HG03097 (cell line): ENCODE measurements around the gene FLAD1.
"Not testable (repeated sequence)": the region's sequence is repeated elsewhere in the genome, so short reads cannot be mapped to it uniquely, and the experiment has no call there.

ENCODE experiments used
- ATAC-seq: cut with Tn5 transposase; IDR thresholded peaks from one replicate; pipeline ENCODE4 v1.9.1; 2021; ENCODE audit not compliant: unreplicated experiment, low FRiP score

FLAD1 gene

DNA sequence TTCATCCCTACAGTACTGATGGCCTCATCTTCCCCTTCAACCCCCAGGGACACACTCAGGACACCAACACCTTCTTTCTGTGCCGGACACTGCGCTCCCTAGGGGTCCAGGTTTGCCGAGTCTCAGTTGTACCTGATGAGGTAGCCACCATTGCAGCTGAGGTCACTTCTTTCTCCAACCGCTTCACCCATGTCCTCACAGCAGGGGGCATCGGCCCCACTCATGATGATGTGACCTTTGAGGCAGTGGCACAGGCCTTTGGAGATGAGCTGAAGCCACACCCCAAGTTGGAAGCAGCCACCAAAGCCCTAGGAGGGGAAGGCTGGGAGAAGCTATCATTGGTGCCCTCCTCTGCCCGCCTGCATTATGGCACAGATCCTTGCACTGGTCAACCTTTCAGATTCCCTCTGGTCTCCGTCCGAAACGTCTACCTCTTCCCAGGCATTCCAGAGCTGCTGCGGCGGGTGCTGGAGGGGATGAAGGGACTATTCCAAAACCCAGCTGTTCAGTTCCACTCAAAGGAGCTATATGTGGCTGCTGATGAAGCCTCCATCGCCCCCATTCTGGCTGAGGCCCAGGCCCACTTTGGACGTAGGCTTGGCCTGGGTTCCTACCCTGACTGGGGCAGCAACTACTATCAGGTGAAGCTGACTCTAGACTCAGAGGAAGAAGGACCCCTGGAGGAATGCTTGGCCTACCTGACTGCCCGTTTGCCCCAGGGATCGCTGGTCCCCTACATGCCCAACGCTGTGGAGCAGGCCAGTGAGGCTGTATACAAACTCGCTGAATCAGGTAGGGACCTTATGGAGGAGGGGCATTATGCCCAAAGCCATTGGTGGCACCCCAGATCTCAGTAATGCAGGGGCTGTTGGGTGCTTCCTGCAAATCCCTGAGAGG lies 5.2 kb downstream of the FLAD1 start:
- no peak for ATAC-seq

DNA sequence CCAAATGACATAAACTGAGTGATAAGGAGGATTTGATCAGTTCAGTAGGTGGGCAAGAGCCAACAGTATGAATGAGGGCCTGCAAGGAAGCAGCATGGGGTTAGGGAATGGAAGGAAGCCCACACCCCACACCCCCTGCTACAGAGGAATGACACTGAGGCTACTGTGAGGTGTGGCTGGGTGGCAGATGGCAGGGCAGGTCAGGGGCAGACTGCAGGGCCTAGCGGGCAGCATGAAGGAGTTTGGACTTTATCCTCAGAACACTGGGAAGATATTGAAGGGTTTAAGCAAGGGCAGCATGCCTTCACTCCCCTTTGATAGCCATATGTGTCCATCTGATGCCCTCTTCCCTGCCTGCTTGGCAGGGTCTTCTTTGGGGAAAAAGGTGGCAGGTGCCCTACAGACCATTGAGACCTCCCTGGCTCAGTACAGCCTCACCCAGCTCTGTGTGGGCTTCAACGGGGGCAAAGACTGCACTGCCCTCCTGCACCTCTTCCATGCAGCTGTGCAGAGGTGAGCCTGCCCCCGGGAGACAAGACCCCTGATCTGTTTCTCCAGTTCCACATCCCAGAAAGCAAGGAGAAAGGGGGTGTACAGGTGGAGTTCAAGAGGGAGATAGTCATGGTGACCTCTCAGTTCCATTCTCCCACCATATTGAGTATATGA lies 6.2 kb downstream of the FLAD1 start:
- ATAC-seq, result no peak

GRCh38 chr1:154990276-154990675 lies 7.1 kb downstream of the FLAD1 start:
- no peak for ATAC-seq

GRCh38 chr1:154992721-154993571 lies 9.8 kb downstream of the FLAD1 start:
- ATAC-seq, result no peak

DNA sequence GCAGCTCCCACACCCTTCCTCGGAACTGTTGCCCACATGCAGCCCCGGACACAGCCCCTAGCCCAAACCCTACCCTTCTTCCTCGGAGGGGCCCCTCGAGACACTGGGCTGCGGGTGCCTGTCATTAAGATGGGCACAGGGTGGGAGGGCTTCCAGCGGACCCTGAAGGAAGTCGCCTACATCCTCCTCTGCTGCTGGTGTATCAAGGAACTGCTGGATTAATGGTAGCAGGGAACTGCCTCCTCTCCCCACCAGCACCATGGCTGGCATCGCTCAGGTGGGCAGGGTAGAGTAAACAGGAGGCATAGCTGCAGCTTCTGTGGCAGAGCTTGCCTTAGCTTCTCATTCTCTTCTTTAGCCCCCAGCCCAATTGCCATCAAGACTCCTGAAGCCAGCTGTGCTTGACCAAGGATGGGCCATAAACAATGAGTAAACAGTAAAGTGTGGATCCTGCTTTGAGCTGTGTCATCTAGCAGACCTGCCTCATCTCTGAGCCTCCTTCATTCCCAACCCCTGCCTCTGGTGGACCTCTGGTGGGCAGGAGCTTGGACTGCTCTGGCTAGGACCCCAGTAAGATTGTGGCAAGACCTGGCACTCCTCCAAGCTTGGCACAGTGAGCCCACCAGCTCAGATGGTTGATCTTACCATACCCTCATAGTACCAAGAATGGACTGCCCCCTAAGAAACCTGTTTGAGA lies 10.6 kb downstream of the FLAD1 start, which contains the start of gene LENEP:
LENEP (plus strand) TSS at position 15 of the 697 bp plus-strand sequence; CDS start at position 37, 22 bp downstream.
- ATAC-seq, result no peak

DNA sequence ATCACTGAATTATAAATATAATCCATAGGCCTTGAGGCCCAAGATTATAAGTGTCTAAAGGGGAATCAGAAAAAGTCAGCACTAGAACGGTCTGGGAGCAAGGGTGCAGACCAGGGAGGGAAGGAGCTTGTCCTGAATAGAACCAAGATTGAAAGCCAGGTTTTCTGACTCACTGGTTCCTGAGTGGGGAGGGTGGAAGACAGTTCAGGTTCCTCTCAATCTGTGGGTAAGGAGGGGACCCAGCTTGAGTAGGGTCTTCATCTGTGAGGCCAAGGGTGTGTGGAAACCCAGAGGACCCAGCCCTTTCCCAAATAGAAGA lies 11.1 kb downstream of the FLAD1 start:
- ATAC-seq, result no peak

GRCh38 chr1:154994591-154994990 lies 11.4 kb downstream of the FLAD1 start:
- no peak for ATAC-seq

- ATAC-seq, result not testable (repeated sequence)
These were observed 12.3 kb downstream of the FLAD1 start for GRCh38 chr1:154995301-154995983.

DNA sequence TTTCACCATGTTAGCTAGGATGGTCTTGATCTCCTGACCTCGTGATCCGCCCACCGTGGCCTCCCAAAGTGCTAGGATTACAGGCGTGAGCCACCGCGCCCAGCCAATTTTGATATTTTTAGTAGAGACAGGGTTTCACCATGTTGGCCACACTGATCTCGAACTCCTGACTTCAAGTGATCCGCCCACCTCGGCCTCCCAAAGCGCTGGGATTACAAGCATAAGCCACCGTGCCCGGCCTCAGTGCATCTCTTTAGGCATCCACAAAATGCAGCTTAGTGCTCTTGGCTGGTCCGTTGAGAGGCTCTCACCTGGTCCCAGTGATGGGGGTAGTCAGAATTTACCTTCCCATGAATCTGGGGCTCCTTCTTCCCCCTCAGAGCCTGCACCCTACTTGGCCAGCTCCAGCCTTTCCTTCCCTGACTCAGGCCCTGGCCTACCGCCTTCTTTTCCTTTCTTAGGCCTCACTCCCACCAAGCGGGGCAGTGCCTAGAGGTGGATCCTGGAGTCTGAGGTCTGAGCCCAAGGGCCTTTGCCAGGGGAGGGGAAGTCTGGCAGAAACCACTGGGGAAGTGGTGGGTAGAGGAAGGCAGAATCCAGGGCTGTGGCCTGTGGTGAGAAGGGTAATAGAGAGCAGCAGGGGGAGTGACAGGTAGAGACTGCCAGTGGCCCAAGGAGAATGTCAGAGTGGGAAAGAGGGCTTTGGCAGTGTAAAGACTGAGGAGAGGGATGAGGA lies 14.0 kb downstream of the FLAD1 start:
- no peak for ATAC-seq

DNA sequence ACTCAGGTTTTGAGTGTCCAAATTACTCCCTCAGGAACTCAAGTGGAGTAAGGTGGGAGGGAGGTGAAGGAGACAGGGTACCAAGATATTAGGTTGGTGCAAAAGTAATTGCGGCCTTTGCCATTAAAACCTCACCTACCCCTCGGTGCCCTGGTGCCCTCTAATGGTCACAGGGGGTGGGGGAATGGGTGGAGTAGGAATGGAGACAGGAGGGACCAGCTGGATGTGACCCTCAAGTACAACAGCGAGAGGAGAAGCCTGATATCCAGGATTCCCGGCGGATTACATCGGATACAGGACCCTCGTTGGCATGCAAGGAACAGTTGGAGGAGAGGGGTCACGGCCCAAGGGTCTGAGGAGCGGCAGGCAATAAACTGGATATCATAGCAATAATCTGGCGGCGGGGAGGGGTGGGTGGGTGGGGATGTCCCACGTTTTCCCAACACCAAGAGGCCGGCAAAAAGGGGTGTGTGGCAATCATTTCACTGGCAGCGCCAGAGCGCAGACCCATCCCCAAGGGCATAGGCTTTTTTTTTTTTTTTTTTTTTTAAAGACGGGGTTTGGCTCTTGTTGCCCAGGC lies 15.1 kb downstream of the FLAD1 start:
- no peak for ATAC-seq

DNA sequence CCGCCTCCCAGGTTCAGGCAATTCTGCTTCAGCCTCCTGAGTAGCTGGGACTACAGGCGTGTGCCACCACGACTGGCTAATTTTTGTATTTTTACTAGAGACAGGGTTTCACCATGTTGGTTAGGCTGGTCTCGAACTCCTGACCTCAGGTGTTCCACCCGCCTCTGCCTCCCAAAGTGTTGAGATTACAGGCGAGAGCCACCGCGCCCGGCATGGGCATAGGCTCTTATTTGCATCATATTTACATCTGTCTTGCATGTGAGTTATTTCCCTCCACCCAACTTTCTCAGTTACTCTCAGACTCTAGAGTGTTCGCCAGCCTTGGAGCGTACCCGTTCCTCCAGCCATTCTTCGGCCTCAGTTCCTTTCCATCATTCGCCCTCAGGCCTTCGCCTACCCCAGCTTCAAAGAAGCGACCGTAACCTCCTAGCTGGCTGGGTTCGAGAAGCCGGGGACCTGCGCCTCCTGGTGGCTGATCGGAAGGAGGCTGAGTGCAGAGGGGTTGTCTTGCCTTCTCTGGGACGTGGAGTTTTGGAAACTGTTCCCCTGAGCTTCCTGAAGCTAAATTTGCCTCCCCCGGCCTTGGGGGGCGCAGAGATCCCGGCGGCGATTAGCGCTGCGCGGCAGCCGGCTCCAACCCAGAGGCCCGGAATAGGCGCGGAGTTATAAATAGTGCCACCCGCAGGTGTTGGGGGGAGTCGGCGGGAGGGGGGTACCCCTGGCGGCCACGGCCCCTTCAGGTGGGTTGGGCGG lies 15.8 kb downstream of the FLAD1 start:
- no peak for ATAC-seq

GRCh38 chr1:154999571-155000410 lies 16.6 kb downstream of the FLAD1 start:
- no peak for ATAC-seq

DNA sequence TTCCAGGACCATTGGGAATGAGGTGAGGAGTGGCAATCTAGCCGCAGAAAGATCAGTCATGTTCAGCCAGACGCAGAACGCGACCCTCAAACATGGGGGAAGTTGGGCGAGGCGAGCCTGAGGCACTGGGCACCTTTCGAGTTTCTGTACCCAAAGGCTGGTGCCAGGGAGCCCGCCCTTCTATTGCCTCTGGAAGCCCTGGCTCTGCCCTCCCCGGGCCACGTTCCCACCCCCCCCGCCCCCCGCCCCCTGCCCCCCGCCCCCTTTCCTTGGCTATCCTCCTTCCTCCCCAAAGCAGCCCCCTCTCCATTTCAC lies 17.2 kb downstream of the FLAD1 start:
- no peak for ATAC-seq

DNA sequence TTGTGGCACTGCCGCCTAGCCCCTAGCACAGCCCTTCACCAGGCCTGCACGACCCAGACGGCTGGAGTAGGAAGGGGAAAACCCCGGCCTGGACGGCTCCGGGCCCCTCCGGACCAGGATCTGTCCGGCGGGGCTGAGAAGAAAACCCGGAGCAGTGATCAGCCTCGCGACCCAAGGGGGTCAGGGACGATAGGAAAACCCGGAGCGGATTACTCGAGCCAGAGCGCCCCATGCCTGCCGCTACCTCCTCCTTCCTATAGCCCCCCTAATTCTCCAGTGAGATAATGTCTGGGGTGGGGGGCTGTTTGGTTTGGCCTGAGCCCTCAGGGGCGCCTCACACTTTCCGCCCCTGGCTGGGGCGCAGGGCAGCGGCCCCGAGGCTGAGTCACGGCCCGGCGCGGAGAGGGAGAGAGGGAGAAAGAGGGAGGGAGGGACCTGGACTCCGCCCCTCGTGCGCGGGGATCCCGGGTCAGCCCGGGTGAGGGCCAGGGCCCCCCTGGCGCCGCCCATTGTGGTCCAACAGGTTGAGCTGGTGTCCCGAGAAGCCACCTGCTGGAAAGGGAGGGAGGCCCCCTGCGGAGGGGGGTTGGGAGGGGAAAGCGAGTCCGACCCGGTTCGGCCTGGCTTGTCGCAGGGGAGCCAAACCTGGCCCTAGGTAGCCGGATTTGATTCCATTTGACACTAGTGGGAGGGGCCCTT lies 17.7 kb downstream of the FLAD1 start:
- peak; percentile 35 for ATAC-seq

DNA sequence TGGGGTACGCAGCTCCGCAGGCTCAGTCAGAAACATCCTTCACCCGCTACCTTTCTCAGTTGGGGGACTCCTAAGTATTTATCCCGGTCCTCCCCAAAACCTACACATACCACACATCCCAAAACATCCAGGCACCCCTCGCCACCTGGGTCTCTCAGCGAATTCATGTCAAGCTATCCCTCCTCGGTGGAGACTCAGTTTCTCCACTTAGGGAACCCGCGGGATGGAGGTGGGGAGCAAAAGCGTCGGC lies 18.2 kb downstream of the FLAD1 start:
- ATAC-seq, result no peak

DNA sequence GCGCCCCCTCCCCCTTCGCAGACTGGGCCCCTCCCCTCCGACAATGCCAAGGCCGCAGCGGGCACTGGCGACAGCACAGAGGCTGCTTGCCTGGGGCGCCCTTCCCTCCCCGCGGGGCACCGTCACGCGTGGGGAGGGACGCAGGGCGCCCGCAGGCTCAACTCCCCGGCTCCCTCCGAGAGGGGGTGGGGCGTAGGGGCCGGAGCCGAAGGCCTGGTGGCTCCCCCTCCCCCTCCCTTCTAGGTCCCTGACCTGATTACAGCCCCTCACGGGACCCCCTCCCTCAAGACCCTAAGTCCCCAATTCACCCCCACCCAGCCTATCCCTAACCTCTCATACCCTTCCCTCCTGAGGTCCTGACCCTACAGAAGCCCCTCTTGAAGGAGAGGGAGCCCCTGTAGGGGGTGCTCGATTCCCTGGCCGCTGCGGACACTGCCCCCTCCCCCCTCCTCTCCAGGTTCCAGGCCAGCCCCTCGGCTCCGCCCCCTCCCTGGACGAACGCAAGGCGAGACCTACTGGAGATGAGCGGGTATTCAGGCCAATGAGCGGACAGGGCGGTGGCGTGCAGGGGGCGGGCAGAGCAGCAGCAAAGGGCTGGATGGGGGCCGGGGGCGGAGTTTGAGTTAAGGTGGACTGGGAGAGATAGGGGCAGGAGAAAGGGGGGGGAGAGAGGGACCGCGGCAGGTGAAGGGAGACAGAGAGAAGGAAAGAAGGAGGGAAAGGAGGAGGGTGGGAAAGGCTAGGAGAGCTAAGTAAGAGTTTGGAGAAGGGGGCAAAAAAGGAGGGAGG lies 18.7 kb downstream of the FLAD1 start:
- ATAC-seq, result peak; percentile 43
